ENCODE measurements around the gene SLC25A52.
"Not testable (repeated sequence)": the region's sequence is repeated elsewhere in the genome, so short reads cannot be mapped to it uniquely, and the experiment has no call there.

The SLC25A52 gene

GRCh38 chr18:31740180-31740579 lies 20.5 kb downstream of the SLC25A52 start:
- DNase-seq (ENCODE audit: low read depth, low spot score), result no peak

GRCh38 chr18:31739651-31740050 lies 21.0 kb downstream of the SLC25A52 start:
- DNase-seq (ENCODE audit: low read depth, low spot score), result no peak

- DNase-seq (ENCODE audit: low read depth, low spot score), result no peak
Observed at GRCh38 chr18:31738460-31739407, 21.9 kb downstream of the SLC25A52 start.

- DNase-seq (ENCODE audit: low read depth, low spot score), result no peak
Observed at GRCh38 chr18:31736630-31737029, 24.1 kb downstream of the SLC25A52 start.

GRCh38 chr18:31731628-31732027 lies 29.1 kb downstream of the SLC25A52 start:
- DNase-seq (ENCODE audit: low read depth, low spot score), result peak; percentile 69

- not testable (repeated sequence) for DNase-seq (ENCODE audit: low read depth, low spot score)
Observed at GRCh38 chr18:31729196-31729595, 31.5 kb downstream of the SLC25A52 start.

DNA sequence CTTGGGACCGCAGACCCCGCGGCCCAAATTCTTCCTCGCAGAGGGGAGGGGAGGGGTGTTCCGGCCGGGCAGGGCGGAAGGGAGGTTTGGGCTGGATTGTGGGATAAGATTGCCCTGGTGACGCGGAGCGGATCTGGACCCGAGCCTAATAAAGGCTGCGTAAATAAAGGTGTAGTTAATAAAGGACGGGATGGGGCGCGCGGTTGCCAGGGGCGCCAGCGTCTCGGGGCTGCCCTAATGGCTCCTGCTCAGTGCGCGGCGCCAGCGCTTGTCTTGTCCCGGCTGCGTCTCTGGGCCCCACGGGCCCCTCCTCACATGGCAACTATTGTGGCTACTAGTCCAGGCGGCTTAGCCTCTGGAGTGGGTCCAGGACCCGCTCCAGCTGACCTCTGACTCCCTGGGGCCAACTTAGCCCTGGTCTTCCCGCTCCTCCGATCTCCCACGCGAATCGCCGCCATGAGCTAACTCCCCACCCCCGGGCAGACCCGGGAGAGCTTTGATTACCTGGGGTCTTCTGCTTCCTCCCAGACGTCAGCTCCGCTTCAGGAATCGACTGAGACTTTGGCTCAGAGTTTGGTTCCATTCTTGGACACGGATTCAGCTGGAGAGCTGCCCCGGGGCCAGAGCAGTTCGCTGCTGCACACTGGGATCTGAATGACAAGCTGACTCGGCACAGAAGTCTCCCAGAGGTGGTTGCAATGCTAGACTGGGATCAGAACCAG lies 36.5 kb downstream of the SLC25A52 start:
- DNase-seq (ENCODE audit: low read depth, low spot score), result no peak

DNA sequence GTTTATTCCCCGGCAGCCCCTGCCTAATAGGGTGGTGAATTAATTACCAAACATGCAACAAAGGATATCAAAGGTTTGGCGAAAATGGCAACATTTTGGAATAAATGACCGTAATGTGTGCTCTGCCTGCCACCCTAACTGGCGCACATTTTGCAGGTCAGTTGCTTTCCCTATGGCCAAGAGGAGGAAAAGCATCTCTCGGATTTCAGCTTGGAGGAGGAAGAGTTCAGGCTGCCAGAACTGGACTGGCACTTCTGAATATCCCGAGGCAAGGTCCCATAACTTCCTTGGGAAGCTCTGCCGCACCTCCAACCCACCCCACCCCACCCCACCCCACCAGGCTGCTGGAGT lies 37.1 kb downstream of the SLC25A52 start:
- DNase-seq (ENCODE audit: low read depth, low spot score), result no peak

GRCh38 chr18:31722369-31722957 lies 38.2 kb downstream of the SLC25A52 start:
- DNase-seq (ENCODE audit: low read depth, low spot score), result peak; percentile 90

GRCh38 chr18:31721601-31722000 lies 39.1 kb downstream of the SLC25A52 start:
- peak; percentile 46 for DNase-seq (ENCODE audit: low read depth, low spot score)

- no peak for DNase-seq (ENCODE audit: low read depth, low spot score)
Observed at GRCh38 chr18:31720867-31721266, 39.8 kb downstream of the SLC25A52 start.

GRCh38 chr18:31719363-31720006 lies 41.2 kb downstream of the SLC25A52 start:
- peak; percentile 69 for DNase-seq (ENCODE audit: low read depth, low spot score)

GRCh38 chr18:31718386-31718785 lies 42.3 kb downstream of the SLC25A52 start:
- DNase-seq (ENCODE audit: low read depth, low spot score), result no peak

DNA sequence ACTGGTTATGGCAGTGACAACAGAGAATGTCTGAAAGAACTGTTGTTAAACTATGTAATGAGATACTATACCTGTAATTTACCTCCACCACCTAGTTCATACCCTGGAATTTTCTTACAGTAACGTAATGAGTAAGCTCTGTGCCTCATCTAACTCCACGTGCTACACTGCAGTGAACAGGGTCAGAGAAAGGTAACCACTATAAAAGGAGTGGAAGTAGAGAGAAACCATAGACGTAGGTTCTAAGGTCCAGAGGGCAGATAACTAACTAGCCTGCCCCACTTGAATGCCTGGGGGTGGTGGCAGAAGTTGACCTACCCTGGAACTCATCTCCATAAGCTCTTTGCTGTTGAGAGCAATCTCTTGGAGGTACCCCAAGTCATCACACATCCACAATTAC lies 44.3 kb downstream of the SLC25A52 start:
- DNase-seq (ENCODE audit: low read depth, low spot score), result no peak

GRCh38 chr18:31711365-31712172 lies 49.1 kb downstream of the SLC25A52 start:
- DNase-seq (ENCODE audit: low read depth, low spot score), result no peak

- no peak for DNase-seq (ENCODE audit: low read depth, low spot score)
Observed at GRCh38 chr18:31710826-31711225, 49.9 kb downstream of the SLC25A52 start.

Measured in ELF-1 (cell line).